Stimulated activated CD4-positive, alpha-beta T cell treated with anti-CD3 and anti-CD28 coated beads, Interleukin-15, amount 100 ng/mL, for 48 hours (primary cell): ENCODE data around the gene ZBTB42.
"Not testable (repeated sequence)": the region's sequence is repeated elsewhere in the genome, so short reads cannot be mapped to it uniquely, and the experiment has no call there.

Experiments used
- DNase-seq, 2 donors: peaks; one replicate each; pipeline ENCODE4 v3.0.0-alpha.2; 2020; ENCODE audit warnings: low read depth in 2 of 2

Gene ZBTB42

DNA sequence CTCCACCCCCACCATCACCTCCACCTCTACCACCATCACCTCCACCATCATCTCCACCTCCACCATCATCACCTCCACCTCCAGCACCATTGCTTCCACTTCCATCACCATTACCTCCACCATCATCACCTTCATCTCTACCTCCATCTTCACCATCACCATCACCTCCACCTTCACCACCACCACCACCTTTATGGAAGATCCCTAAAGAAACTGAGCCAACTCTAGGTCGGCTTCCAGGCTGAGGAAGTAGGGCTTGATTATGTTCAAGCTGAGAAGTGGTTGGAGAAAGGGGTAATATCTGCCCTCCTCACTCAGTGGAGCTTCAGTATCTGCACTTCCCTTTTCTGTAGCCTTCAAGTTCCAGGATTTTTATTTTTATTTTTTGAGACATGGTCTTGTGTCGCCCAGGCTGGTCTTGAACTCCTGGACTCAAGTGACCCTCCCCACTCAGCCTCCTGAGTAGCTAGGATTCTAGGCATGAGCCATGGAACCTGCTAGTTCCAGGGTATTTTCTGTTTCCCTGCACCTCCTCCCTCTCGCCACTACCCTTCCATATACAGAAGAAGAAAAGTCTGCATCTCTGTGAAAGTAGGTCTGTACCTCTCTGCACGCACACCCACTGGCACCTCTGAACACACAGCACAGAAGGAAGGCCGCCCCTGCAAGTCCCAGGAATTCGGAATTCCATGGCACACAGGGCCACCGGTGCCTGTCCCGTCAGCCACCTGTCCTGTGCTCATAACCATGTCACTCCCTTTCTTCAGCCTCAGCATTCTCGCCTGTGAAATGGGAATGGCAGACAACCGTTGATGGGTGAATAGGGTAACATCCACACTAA is 5.9 kb downstream of the ZBTB42 start:
- no peak for DNase-seq

DNA sequence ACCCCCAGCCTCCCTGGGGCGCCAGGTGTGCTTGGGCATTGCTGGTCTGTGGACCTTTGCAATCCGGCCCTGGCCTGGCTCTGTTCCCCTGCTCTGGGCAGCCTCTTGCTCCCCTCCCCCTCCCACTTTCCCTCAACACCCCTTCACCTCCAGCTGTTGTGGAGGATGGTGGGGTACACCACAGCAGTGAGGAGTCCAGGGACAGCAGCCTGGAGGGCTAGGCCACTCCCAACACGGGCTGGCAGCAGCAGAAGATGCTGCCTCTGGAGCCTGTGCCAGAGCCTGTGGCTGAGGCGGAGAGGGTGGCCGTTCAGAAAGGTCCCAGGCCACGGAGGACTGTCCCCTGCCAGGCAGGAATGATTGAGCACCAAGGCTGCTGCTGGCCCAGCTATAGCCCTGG is 7.6 kb downstream of the ZBTB42 start:
- no peak for DNase-seq

DNA sequence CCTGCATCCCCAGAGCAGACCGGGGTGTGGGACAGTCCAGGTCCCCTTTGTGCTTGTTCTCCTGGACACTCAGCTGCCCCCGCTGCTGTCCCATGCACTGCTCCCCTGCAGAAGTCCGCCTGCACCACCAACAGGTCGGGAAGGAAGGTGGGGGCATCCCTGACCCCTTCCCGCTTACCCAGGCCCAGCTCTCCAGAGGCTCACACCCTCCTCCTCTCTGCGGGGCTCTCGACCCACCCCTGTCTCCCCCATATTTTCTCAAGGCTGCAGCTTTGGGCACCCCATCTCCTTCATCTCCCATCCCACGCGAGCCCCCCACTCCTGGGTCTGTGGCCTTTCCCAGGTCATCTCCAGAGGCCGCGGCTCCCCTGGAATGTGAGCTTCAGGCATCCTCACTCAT is 9.4 kb downstream of the ZBTB42 start:
- no peak for DNase-seq

DNA sequence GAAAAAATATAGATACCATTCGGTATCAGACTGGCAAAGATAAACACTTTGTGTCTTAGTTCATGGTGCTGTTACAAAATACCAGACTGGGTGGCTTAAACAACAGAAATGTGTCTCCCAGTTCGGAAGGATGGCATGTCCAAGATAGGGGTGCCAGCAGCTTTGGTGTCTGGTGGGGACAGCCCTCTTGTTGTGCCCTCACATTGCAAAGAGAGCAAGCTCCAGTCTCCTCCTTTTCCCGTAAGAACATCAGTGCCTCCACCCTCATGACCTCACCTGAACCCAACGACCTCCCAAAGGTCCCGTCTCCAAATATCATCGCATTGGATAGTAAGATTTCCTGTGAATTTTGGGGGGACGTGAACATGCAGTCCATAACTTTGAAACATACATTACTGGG is 12.4 kb downstream of the ZBTB42 start:
- DNase-seq: no peak

DNA sequence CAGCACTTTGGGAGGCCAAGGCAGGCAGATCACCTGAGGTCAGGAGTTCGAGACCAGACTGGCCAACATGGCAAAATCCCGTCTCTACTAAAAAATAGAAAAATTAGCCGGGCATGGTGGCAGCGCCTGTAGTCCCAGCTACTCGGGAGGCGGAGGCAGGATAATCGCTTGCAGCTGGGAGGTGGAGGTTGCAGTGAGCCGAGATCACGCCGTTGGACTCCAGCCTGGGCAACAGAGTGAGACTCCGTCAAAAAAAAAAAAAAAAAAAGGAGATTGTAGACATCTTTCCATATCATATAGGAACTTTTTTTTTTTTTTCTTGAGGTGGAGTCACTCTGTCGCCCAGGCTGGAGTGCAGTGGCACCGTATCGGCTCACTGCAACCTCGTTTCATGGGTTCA is 13.8 kb downstream of the ZBTB42 start:
- not testable (repeated sequence) for DNase-seq

DNA sequence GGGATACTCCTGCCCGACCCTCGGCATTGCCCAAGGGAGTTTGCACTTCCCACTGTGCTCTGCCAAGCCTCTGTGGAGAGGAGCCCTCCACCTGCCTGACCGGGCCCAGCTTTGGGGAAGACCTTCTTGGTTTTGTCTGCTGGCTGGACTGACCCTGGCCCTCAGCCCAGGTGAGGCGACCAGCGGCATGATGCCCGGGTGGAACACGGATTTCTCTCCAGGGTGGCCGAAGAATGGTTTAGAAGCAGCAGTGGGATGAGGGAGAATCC is 15.6 kb downstream of the ZBTB42 start:
- DNase-seq: no peak

DNA sequence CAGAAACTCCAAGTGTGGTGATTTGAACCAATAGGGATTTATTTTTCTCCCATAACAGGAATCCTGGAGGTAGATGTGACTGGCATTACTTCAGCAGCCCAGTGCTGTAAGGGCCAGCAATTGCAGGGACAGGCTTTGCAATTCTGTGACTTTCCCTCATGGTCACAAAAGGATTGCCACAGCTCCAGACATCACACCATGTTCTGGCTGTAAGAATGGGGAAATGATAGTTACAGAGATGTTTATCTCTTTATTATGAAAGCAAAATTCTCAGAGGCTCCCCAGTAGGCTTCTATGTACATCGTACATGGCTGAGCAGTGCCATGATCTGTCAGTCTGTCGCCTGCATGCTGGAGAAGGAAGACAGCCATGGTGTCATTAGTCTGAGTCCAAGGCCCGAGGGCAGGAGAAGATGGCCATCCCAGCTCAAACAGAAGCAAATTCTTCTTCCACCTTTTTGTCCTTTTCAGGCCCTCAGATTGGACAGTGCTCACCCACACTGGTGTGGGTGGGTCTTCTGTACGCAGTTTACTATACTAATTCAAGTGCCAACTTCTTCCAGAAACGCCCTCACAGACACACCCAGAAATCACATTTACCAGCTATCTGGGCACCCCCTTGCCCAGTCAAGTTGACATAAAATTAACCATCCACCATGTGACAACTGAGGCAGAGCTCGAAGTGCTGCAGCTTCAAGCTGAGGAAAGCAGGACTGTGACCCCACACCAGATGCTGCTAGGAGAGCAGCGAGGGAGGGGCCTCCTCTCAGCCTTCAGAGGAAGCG is 17.2 kb downstream of the ZBTB42 start:
- no peak for DNase-seq

DNA sequence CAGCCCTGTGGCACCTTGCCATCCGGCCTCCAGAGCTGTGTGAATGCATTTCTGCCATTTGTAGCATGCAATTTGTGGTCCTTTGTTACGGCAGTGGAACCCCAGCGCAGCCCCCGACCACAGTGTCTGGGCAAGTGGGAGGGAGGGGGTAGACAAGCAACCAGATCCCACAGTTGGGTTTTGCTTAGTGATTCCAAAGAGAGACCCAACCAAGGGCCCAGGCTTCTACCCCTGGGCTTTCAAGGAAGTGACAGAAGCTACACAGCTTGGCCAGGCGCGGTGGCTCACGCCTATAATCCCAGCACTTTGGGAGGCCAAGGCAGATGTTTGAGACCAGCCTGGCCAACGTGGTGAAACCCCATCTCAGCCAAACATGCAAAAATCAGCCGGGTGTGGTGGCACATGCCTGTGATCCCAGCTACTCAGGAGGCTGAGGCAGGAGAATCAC is 17.8 kb downstream of the ZBTB42 start:
- no peak for DNase-seq

DNA sequence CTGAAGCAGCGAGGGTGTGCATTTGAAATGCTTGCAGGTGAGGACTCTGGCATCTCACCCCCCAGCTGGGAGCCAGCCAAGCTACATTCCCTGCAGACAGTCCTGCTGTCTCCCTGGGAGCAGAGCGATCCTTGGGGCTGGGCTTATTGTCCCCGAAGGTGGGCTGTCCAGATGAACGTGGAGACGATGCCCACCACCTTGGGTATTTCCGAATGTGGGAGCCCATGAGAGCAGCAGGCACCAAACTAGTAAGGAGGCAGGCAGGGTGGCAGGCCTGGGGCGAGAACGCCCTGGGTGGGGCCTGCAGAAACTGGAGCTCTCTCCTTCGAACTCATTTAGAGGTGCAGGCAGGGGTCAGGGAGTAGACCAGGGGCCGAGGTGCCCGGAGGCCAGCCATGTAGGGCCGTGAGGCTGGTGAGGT is 18.5 kb downstream of the ZBTB42 start:
- DNase-seq: no peak

DNA sequence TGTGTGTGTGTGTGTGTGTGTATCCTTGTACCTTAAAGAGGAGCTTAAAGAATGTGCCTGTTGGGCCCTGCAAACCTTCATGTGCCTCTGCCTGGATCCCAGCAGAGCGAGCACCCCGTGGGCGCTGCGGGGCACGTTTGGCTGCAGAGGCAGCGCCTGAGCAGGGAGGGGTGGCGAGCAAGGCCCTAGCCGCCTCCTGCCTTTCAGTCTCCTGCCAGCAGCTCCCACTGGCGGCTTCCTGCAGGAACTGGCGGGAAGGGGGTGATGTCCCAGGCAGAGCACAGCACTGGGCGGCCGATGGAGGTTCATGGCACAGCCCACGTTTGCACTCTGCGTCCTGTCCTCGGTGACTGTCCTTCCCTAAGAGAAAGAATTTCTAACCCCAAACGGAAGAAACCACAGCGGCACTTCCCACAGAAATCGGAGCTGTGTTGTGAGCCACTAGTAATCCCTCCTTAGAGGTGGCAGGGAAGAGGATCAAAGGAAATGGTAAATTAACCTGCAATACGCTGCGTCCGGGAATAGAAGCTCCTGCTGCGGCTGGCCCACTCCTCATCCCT is 19.8 kb downstream of the ZBTB42 start:
- DNase-seq: no peak

DNA sequence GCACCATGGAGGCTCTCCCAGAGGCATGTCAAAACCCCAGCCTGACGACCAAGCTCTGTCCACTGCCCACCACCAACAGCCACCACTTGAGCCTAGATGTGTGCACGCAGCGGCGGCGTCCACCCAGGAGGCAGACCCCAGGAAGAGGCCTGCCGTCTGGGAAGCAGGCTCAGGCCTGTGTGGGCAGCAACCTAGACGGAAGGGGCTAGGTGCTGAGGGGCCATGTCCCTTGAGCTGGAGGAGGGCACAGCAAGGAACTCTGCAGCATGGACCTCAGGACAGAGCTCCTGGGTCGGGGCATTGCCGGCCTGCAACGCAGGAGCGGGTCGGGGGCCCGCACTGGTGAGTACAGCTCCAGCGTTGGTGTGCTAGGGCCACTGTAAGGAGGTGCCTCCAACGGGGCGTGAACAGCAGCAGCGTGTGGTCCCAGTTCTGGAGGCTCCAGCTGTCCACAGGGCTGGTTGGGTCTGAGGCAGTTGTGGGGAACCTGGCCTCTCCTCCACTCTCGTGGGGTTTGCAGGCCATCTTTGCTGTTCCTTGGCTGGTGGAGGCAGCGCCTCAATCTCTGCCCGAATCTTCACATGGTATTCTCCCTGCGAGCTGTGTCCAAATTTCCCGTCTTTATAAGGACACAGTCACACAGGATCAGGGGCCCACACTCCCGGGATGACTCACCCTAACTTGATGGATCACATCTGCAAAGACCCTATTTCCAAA is 20.5 kb downstream of the ZBTB42 start:
- DNase-seq: no peak

DNA sequence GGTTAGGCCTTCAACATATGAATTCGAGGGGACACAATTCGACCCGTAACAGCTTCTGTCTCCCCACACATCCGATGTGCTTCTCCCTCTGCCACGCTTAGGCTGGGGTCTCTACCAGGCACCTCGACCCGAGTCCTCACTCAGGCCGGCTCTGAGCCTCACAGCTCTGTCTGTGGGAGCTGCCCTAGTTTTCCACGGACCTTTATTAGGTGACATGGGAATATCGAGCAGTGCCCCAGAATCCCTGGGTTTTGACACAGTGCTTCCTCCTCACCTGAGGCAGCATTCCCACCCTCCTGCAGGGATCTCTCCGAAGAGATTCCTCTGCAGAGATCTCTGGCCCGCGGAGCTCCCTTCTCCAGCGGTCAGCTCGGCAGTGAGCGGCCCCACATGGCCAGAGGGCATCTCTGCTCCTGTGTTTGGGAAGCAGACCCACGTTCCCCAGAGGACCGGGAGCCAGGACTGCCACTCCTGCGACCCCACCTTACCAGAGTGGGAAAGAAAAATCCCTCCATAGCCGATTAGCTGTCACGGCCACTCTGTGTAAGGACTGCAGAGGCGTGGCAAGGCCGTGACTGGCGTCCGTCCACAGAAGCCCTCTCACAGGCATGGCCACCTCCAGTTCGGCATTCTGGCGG is 21.2 kb downstream of the ZBTB42 start:
- no peak for DNase-seq

DNA sequence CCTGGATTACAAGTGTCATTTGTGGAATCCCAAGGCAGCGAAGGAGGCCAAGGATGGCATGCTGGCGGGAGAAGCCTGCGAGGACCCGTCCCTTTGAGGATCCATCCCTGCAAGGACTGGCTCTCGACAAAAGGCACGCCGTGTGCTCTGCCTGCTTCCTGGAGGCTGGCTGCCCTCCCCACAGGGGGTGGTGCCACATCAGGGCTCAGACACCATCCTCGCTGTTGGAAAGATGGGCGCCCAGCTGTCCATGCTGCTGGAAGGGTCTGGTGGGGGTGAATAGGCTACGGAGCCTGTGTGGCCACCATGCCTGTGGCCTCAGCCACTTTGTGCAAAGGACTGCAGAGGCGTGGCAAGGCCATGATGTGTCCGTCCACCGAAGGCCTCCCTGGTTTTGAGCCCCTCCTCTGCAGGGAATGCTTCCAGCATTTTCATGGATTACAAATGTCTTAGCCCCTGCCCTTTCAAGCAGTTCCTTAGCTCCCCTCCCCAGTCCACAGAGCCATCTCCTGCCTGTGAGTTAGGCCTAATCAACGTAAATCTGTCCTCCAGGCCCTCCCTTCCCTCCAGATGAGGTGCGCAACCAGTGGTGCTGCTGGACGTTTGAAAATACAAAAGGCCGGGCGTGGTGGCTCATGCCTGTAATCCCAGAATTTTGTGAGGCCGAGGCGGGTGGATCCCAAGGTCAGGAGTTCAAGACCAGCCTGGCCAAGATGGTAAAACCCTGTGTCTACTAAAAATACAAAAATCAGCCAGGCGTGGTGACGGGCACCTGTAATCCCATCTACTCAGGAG is 22.1 kb downstream of the ZBTB42 start:
- DNase-seq: no peak

DNA sequence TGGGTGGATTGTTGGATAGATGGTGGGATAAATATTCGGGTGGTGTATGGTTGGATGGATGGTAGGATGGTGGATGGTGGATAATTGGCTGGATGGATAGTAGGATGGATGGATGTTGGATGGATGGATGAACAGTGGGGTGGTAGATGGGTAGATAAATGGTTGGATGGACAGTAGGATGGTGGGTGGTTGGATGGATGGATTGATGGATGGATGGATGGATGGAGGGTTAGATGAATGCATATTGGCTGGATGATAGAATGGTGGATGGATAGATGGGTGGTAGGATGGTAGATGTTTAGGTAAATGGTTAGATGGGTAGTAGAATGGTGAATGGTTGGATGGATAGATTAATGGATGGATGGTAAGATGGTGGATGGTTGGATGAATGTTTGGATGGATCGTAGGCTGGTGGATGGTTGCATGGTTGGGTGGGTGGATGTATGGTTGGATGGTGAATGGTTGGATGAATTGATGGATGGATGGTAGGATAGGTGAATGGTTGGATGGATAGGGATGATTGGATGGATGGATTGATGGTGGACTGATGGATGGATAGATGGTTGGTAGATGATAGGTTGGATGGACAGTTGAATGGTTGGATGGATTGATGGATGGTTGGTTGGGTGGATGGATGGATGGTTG is 23.6 kb downstream of the ZBTB42 start:
- DNase-seq: no peak

DNA sequence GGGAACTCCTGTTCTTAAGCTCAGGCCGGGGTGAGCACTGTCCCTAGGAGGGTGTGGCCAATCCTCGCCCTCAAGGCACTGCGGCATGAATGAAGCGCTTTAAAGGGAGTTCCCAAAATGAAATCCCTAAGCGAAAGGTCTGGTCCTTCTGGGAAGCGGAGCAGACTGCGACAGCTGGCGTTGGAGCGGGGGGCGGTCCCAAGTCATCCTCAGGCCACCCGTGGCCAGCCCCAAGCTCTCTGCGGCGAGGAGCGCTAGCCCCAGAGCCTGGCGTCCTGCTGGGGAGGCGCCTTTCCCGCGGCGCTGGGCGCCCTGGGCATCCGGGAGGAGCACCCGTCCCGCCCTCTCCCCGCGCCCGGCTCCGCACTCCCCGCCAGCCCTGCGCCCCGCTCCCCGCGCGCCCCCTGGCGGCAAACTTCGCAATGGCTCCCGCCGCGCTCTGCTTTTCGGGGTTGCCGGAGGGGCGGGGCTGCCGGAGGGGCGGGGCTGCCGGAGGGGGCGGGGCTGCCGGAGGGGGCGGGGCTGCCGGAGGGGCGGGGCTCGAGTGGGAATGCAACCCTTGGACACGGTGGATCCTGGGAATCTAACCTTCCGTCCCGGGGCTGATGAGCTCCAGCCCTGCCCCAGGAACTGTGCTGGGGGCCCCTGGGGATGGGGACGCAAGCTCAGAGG is 25.4 kb downstream of the ZBTB42 start:
- peak; percentile 82 to 90 for DNase-seq

DNA sequence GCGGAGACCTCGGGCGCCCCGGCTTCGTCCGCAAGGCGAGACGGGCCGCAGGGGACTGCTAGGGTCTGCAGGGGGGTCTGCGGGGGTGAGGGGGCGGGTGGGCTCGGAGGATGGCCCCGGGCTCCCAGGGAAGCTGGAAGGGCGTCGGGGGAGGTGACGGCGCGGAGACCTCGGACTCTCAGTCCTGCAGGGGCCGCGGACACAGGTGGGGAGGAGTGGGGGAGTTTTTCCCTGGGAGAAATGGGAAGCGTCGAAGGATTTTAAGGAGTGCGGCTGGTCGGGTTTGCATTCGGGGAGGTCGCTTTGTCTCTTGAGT is 25.9 kb downstream of the ZBTB42 start:
- DNase-seq: no peak

DNA sequence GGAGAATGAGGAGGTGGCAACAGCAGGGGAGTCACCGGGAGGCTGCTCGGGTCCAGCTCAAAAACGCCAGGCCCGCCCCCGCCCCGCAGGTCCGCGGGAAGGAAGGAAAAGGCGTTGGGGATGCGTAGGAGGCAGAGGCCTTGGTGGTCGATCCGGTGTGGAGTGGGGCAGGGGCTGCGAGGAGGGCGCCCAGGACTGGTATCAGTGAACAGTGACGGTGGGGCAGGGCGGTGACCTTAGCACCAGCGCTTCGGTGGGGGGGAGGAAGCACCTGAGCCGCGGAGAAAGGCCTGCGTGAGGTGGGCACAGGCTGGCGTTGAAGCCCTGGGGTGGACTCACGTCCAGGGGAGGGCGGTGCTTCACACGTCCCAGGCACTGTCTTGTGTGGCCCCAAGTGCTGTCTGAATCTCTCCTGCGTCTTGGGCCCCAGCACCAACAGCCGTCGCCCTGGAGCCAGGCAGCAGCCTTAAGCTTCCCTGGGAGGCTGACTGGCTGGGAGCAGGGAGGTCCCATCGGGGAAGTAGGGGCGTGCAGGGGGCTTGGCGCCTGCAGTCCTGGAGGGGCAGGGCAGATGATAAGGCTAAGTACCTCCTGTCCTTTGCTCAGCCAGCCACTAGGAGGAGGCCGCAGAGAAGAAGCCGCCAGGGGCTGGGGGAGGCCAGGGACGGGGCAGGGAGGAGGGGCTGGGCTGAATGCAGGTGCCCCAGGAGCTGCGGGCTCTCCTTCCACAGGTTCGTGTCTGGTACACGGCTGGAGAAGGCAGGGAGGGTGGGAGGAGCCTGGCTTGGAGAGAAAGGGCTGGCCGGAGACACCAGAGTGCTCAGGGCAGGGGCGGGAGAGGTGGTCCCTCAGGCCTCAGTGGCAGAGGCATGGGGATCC is 26.5 kb downstream of the ZBTB42 start:
- DNase-seq: peak; percentile 40 to 43

DNA sequence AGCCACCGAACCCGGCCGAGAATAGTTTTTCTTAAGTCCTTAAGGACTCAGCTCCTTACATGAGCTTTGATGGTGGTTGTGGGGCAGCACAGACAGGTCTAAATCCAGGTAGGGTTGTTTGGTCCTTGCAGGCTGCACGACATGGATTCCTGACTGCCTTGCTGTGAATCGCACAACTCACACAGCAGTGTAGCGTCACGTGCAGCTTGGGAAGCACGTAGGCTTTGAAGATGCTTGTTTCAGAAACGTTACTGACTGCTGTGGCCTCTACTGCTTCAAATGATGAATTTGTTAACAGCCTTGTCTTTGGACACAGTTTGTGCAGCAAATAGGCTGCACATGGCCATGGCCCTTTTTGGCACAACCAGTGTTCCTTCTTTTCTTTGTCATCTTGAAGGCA is 29.9 kb downstream of the ZBTB42 start:
- DNase-seq: no peak
